Breast epithelium (tissue), 3 donors: ENCODE data around the gene STK4.

Experiments used
- POLR2AphosphoS5 ChIP-seq, 3 donors: sonication (generic); formaldehyde crosslinking; IDR thresholded peaks; one replicate each; pipeline ENCODE4 v1.6.1; 2017; ENCODE audit warnings: antibody characterized with exemption in 3 of 3
- TF ChIP-seq, protein P1 (sequence below), 3 donors: fragments of 450-650 bp; IDR thresholded peaks; one replicate each; pipeline ENCODE4 v1.5.1; 2016 to 2017; ENCODE audit warnings: antibody characterized with exemption in 3 of 3, mild to moderate bottlenecking in 3 of 3, moderate library complexity in 3 of 3

DNA sequence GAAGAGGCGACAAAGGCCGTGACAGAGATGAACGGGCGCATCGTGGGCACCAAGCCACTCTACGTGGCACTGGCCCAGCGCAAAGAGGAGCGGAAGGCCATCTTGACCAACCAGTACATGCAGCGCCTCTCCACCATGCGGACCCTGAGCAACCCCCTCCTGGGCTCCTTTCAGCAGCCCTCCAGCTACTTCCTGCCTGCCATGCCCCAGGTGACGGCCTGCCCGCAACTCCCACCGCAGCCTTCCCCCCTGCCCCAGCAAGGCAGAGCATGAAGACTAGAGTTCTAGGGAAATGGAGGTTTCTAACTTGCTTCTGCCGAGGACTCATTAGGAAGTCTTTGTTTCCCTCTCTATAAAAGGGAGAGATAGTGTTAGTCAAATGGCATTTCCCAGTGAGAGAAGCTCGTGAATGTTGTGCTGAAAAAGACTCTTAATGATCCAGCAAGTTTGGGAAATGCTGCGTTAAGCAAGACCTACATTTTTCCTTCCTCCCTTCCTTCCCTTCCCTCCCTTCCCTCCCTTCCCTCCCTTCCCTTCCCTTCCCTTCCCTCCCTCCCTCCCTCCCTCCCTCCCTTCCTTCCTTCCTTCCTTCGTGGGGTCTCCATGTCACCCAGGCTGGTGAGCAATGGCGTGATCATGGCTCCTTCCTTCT lies 35.7 kb upstream of the STK4 start:
- no peak for TF ChIP-seq POLR2AphosphoS5 (IDR thresholded peaks at IDR 0.05)
- TF ChIP-seq, protein P1, sequence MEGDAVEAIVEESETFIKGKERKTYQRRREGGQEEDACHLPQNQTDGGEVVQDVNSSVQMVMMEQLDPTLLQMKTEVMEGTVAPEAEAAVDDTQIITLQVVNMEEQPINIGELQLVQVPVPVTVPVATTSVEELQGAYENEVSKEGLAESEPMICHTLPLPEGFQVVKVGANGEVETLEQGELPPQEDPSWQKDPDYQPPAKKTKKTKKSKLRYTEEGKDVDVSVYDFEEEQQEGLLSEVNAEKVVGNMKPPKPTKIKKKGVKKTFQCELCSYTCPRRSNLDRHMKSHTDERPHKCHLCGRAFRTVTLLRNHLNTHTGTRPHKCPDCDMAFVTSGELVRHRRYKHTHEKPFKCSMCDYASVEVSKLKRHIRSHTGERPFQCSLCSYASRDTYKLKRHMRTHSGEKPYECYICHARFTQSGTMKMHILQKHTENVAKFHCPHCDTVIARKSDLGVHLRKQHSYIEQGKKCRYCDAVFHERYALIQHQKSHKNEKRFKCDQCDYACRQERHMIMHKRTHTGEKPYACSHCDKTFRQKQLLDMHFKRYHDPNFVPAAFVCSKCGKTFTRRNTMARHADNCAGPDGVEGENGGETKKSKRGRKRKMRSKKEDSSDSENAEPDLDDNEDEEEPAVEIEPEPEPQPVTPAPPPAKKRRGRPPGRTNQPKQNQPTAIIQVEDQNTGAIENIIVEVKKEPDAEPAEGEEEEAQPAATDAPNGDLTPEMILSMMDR (IDR thresholded peaks at IDR 0.05), result no peak
